Nephron (organoid): Measurements from ENCODE around the gene LPAR2.

Experiments used
- H3K27ac Mint-ChIP-seq, 3 experiments: 2 replicates each; pipeline ENCODE4 v1.8.0; 2020; ENCODE audit warnings: mixed read lengths in 3 of 3, mild to moderate bottlenecking in 2 of 3, moderate library complexity in 1 of 3
- H3K27me3 Mint-ChIP-seq: 2 replicates; pipeline ENCODE4 v1.8.0; 2021; ENCODE audit warnings: low read depth, mild to moderate bottlenecking, moderate library complexity, mixed read lengths
- H3K36me3 Mint-ChIP-seq: 2 replicates; pipeline ENCODE4 v1.8.0; 2020; ENCODE audit warnings: low read depth, mixed read lengths
- H3K4me1 Mint-ChIP-seq: 2 replicates; pipeline ENCODE4 v1.8.0; 2020; ENCODE audit warnings: mixed read lengths
- H3K4me3 Mint-ChIP-seq, 3 experiments: 2 replicates each; pipeline ENCODE4 v1.8.0; 2020; ENCODE audit warnings: mild to moderate bottlenecking in 3 of 3, mixed read lengths in 3 of 3, moderate library complexity in 2 of 3
- H3K9me3 Mint-ChIP-seq: 2 replicates; pipeline ENCODE4 v1.8.0; 2020; ENCODE audit warnings: mixed read lengths
- CTCF ChIP-seq, 3 experiments: fragments of 200-600 bp; sonication (generic); IDR thresholded peaks; one replicate each; pipeline ENCODE4 v1.5.0; 2021; ENCODE audit warnings: antibody characterized with exemption in 3 of 3; ENCODE audit not compliant: unreplicated experiment in 3 of 3

LPAR2 gene

GRCh38 chr19:19582471-19582870, 45.5 kb downstream of the LPAR2 start:
- H3K36me3 Mint-ChIP-seq: no peaks in the 10 kb centered on the region
- no peaks in the 10 kb centered on the region for H3K9me3 Mint-ChIP-seq
- no peaks in the 10 kb centered on the region for H3K4me1 Mint-ChIP-seq
- no peaks in the 10 kb centered on the region for H3K27me3 Mint-ChIP-seq
- H3K4me3 Mint-ChIP-seq: no peak overlapping the region
- H3K27ac Mint-ChIP-seq: no peak overlapping the region
- no peak for TF ChIP-seq CTCF (IDR thresholded peaks at IDR 0.05; ENCODE audit: unreplicated experiment in 3 of 3)

GRCh38 chr19:19581391-19581790, 46.6 kb downstream of the LPAR2 start:
- H3K4me3 Mint-ChIP-seq: no peak overlapping the region
- H3K27me3 Mint-ChIP-seq: no peaks in the 10 kb centered on the region
- H3K36me3 Mint-ChIP-seq: no peaks in the 10 kb centered on the region
- no peaks in the 10 kb centered on the region for H3K9me3 Mint-ChIP-seq
- no peak for TF ChIP-seq CTCF (IDR thresholded peaks at IDR 0.05; ENCODE audit: unreplicated experiment in 3 of 3)
- no peaks in the 10 kb centered on the region for H3K4me1 Mint-ChIP-seq
- no peak overlapping the region for H3K27ac Mint-ChIP-seq

GRCh38 chr19:19580418-19580817, 47.6 kb downstream of the LPAR2 start:
- H3K4me3 Mint-ChIP-seq: no peak overlapping the region
- H3K4me1 Mint-ChIP-seq: no peaks in the 10 kb centered on the region
- no peaks in the 10 kb centered on the region for H3K36me3 Mint-ChIP-seq
- H3K27ac Mint-ChIP-seq: no peak overlapping the region
- no peaks in the 10 kb centered on the region for H3K27me3 Mint-ChIP-seq
- no peak for TF ChIP-seq CTCF (IDR thresholded peaks at IDR 0.05; ENCODE audit: unreplicated experiment in 3 of 3)
- no peaks in the 10 kb centered on the region for H3K9me3 Mint-ChIP-seq

- TF ChIP-seq CTCF (IDR thresholded peaks at IDR 0.05; ENCODE audit: unreplicated experiment in 3 of 3): no peak
- H3K27me3 Mint-ChIP-seq: no peaks in the 10 kb centered on the region
- H3K27ac Mint-ChIP-seq: no peak overlapping the region
- no peaks in the 10 kb centered on the region for H3K9me3 Mint-ChIP-seq
- no peaks in the 10 kb centered on the region for H3K36me3 Mint-ChIP-seq
- H3K4me3 Mint-ChIP-seq: no peak overlapping the region
- no peaks in the 10 kb centered on the region for H3K4me1 Mint-ChIP-seq
Measured at GRCh38 chr19:19579533-19580361, 48.3 kb downstream of the LPAR2 start.

GRCh38 chr19:19578252-19578651, 49.8 kb downstream of the LPAR2 start:
- Mint-ChIP-seq H3K27me3 (no peaks in the 10 kb centered on the region), H3K4me1 (no peaks in the 10 kb centered on the region), H3K9me3 (no peaks in the 10 kb centered on the region), H3K36me3 (no peaks in the 10 kb centered on the region), H3K27ac (no peak overlapping the region), H3K4me3 (no peak overlapping the region)
- no peak for TF ChIP-seq CTCF (IDR thresholded peaks at IDR 0.05; ENCODE audit: unreplicated experiment in 3 of 3)

- Mint-ChIP-seq H3K36me3 (peaks cover 4% of the 10 kb centered on the region), H3K4me1 (no peaks in the 10 kb centered on the region), H3K27me3 (no peaks in the 10 kb centered on the region), H3K27ac (no peak overlapping the region), H3K9me3 (no peaks in the 10 kb centered on the region), H3K4me3 (no peak overlapping the region)
- TF ChIP-seq CTCF (IDR thresholded peaks at IDR 0.05; ENCODE audit: unreplicated experiment in 3 of 3): no peak
Measured at GRCh38 chr19:19575411-19575810, 52.6 kb downstream of the LPAR2 start.
